ENCODE data around the gene FBXO47. TPM values are rescaled to one million over a fixed set of nuclear protein-coding genes. Genes with fewer than 3 reads are reported as not detected.

FBXO47 gene
- total and polyA plus RNA-seq, 12 donors: not detected

DNA sequence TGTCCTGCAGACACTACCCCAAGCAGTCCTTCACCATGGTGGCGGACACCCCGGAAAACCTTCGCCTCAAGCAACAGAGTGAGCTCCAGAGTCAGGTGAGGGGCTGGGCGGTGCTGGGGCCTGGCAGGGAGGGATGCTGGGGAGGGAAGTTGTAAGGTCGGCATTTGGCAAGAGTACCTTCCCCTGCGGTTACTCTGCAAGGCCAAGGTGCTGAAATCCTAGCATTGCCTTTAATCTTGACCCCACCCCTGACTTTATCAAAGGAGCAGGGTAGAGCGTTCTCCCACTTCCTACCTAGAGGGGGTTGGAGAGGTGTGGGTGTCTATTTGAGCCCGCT is 76.8 kb downstream of the FBXO47 start:
- no peak overlapping the region for H3K4me3 ChIP-seq
- TF ChIP-seq, protein P1, sequence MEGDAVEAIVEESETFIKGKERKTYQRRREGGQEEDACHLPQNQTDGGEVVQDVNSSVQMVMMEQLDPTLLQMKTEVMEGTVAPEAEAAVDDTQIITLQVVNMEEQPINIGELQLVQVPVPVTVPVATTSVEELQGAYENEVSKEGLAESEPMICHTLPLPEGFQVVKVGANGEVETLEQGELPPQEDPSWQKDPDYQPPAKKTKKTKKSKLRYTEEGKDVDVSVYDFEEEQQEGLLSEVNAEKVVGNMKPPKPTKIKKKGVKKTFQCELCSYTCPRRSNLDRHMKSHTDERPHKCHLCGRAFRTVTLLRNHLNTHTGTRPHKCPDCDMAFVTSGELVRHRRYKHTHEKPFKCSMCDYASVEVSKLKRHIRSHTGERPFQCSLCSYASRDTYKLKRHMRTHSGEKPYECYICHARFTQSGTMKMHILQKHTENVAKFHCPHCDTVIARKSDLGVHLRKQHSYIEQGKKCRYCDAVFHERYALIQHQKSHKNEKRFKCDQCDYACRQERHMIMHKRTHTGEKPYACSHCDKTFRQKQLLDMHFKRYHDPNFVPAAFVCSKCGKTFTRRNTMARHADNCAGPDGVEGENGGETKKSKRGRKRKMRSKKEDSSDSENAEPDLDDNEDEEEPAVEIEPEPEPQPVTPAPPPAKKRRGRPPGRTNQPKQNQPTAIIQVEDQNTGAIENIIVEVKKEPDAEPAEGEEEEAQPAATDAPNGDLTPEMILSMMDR (IDR thresholded peaks at IDR 0.05): no peak
- H3K27ac ChIP-seq: peak overlapping the region in 2 of 10 donors; percentile 43 to 58
- DNase-seq (no peak), ATAC-seq (no peak)
- intact Hi-C loops (cut with DNase I): no loop called here
- peaks cover 10 to 87% (median 44%) of the 10 kb centered on the region in 9 donors for H3K4me1 ChIP-seq
- no peaks in the 10 kb centered on the region for H3K9me3 ChIP-seq
- peaks cover 0 to 91% (median 32%) of the 10 kb centered on the region in 9 donors for H3K36me3 ChIP-seq
- H3K27me3 ChIP-seq: no peaks in the 10 kb centered on the region
- WGBS, 2 donors: 88 to 91% methylated on average over 8 of the region's 8 CpGs

GRCh38 chr17:38889745-38890409 is 77.3 kb downstream of the FBXO47 start:
- DNase-seq (no peak), ATAC-seq (no peak)
- peaks cover 0 to 91% (median 30%) of the 10 kb centered on the region in 9 donors for H3K36me3 ChIP-seq
- no peaks in the 10 kb centered on the region for H3K27me3 ChIP-seq
- TF ChIP-seq, protein P1 (IDR thresholded peaks at IDR 0.05): no peak
- H3K27ac ChIP-seq: peak overlapping the region in 2 of 10 donors; percentile 43 to 58
- H3K9me3 ChIP-seq: no peaks in the 10 kb centered on the region
- 88 to 91% methylated on average over 12 of the region's 12 CpGs for WGBS, 2 donors
- peaks cover 15 to 87% (median 48%) of the 10 kb centered on the region in 9 donors for H3K4me1 ChIP-seq
- intact Hi-C loops (cut with DNase I): no loop called here
- H3K4me3 ChIP-seq: no peak overlapping the region

DNA sequence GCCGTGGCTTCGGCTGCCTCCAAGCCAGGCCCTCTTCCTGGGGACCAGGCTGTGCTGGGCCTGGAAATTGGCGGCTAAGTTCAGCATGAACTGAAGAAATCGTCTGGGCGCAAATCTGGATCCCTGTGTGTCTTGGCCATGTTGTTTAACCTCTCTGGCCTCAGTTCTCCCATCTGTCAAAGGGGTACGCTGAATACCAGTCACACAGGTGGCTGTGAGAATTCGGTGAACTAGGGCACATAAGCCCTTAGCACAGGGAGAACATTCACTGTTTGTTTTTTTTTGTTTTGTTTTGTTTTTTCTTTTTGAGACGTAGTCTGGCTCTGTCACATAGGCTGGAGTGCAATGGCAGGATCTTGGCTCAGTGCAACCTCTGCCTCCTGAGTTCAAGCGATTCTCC is 78.4 kb downstream of the FBXO47 start:
- H3K9me3 ChIP-seq: no peaks in the 10 kb centered on the region
- no peak overlapping the region for H3K4me3 ChIP-seq
- TF ChIP-seq, protein P1 (IDR thresholded peaks at IDR 0.05): no peak
- peaks cover 0 to 88% (median 27%) of the 10 kb centered on the region in 9 donors for H3K36me3 ChIP-seq
- DNase-seq (no peak), ATAC-seq (no peak)
- no peak overlapping the region for H3K27ac ChIP-seq
- intact Hi-C loops (cut with DNase I): no loop called here
- H3K4me1 ChIP-seq: peaks cover 11 to 87% (median 46%) of the 10 kb centered on the region in 9 donors
- no peaks in the 10 kb centered on the region for H3K27me3 ChIP-seq
- WGBS, 2 donors: 86 to 94% methylated on average over 9 of the region's 9 CpGs

DNA sequence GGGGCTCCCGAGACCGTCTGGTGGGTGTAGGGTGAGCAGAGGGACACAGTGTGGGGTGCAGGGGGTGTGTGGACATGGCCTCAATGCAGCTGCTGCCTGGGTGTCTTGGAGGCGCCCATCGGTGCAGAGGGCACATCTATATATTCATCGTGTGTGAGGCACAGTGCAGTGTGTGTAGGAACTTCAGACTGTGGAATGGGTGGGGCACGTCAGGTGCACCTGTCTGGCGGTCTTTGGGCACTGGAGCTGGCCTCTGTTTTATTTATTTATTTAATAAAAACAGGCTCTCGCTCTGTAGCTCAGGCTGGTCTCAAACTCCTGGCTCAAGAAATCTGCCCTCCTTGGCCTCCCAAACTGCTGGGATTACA is 80.6 kb downstream of the FBXO47 start:
- peaks cover 0 to 88% (median 22%) of the 10 kb centered on the region in 9 donors for H3K36me3 ChIP-seq
- DNase-seq: no peak

More for the DNA sequence above, 80.6 kb downstream of the FBXO47 start:
- peak overlapping the region in 1 of 10 donors; percentile 81 for H3K27ac ChIP-seq
- no peak overlapping the region for H3K4me3 ChIP-seq
- TF ChIP-seq, protein P1 (IDR thresholded peaks at IDR 0.05): no peak
- no peaks in the 10 kb centered on the region for H3K27me3 ChIP-seq
- H3K4me1 ChIP-seq: peaks cover 26 to 88% (median 54%) of the 10 kb centered on the region in 9 donors
- WGBS, 2 donors: 71 to 80% methylated on average over 8 of the region's 8 CpGs
- no peaks in the 10 kb centered on the region for H3K9me3 ChIP-seq
- no peak for ATAC-seq
- intact Hi-C loops (cut with DNase I): no loop called here

Small RNA genes within 50 kb of the gene (microRNA-seq; reads per million reads assigned to microRNA genes)
- gene MIR6779: 0 to 0.51 reads per million in 2 donors

Other genes with a start within 250 kb of the FBXO47 start
- 10 to 100 TPM; 58.1 to 84.1 (median 69.4) TPM for gene CISD3, start 237.1 kb downstream of the FBXO47 start, total RNA-seq
- 10 to 100 TPM; 50.5 to 83.6 TPM for gene CISD3, start 237.1 kb downstream of the FBXO47 start, polyA plus RNA-seq
- 10 to 100 TPM; 15.8 to 30.0 (median 22.8) TPM for gene PCGF2, start 219.1 kb downstream of the FBXO47 start, total RNA-seq
- gene PCGF2, start 219.1 kb downstream of the FBXO47 start, polyA plus RNA-seq: 10 to 100 TPM; 23.8 to 51.6 TPM
- 100 to 1,000 TPM; 148 to 220 (median 162) TPM for gene PSMB3, start 214.7 kb downstream of the FBXO47 start, total RNA-seq
- 100 to 1,000 TPM; 359 to 379 TPM for gene PSMB3, start 214.7 kb downstream of the FBXO47 start, polyA plus RNA-seq
- 10 to 100 TPM; 37.9 to 51.9 (median 47.5) TPM for gene PIP4K2B, start 167.8 kb downstream of the FBXO47 start, total RNA-seq
- 10 to 100 TPM; 15.3 to 20.3 TPM for gene PIP4K2B, start 167.8 kb downstream of the FBXO47 start, polyA plus RNA-seq
- gene CWC25, start 142.1 kb downstream of the FBXO47 start, total RNA-seq: 10 to 100 TPM in 2 of 10 donors, 1 to 10 TPM in 8; 7.7 to 11.2 (median 9.0) TPM
- gene CWC25, start 142.1 kb downstream of the FBXO47 start, polyA plus RNA-seq: 10 to 100 TPM in 1 of 2 donors, 1 to 10 TPM in 1; 9.1 to 22.6 TPM
- 100 to 1,000 TPM; 725 to 991 (median 835) TPM for gene RPL23, start 113.7 kb downstream of the FBXO47 start, total RNA-seq
- gene RPL23, start 113.7 kb downstream of the FBXO47 start, polyA plus RNA-seq: 1,000 to 10,000 TPM; 1,798 to 2,733 TPM
- gene LASP1, start 97.3 kb downstream of the FBXO47 start, total RNA-seq: 10 to 100 TPM; 19.5 to 56.9 (median 23.0) TPM
- gene LASP1, start 97.3 kb downstream of the FBXO47 start, polyA plus RNA-seq: 10 to 100 TPM; 21.3 to 25.4 TPM
- 10 to 100 TPM in 7 of 10 donors, 1 to 10 TPM in 3; 9.1 to 21.3 (median 11.2) TPM for gene PLXDC1, start 184.2 kb upstream of the FBXO47 start, total RNA-seq
- 10 to 100 TPM in 1 of 2 donors, 1 to 10 TPM in 1; 7.3 to 20.0 TPM for gene PLXDC1, start 184.2 kb upstream of the FBXO47 start, polyA plus RNA-seq
- gene ARL5C, start 198.8 kb upstream of the FBXO47 start, total RNA-seq: not detected
- not detected for gene ARL5C, start 198.8 kb upstream of the FBXO47 start, polyA plus RNA-seq
- gene CACNB1, start 230.3 kb upstream of the FBXO47 start, total RNA-seq: 1 to 10 TPM; 3.3 to 7.9 (median 4.6) TPM
- gene CACNB1, start 230.3 kb upstream of the FBXO47 start, polyA plus RNA-seq: 10 to 100 TPM in 1 of 2 donors, 1 to 10 TPM in 1; 6.8 to 11.5 TPM
- gene RPL19, start 232.9 kb upstream of the FBXO47 start, total RNA-seq: 1,000 to 10,000 TPM in 3 of 10 donors, 100 to 1,000 TPM in 7; 907 to 1,150 (median 965) TPM
- gene RPL19, start 232.9 kb upstream of the FBXO47 start, polyA plus RNA-seq: 1,000 to 10,000 TPM; 1,654 to 3,029 TPM

Measured in heart right ventricle (tissue), 16 donors.